VCaP (cell line): ENCODE results near the gene DIS3L2.
A peak's percentile ranks its signal among the peaks of the same experiment; 100 is the strongest.
"Not testable (repeated sequence)": the region's sequence is repeated elsewhere in the genome, so short reads cannot be mapped to it uniquely, and the experiment has no call there.

Experiments
- H3K27ac ChIP-seq: fragments of 450-650 bp; 2 replicates; pipeline ENCODE4 v1.5.1; 2017
- CTCF ChIP-seq: fragments of 450-650 bp; conservative IDR thresholded peaks from 2 replicates; pipeline ENCODE4 v1.5.1; 2017; ENCODE audit warnings: mild to moderate bottlenecking, moderate library complexity

Gene DIS3L2

GRCh38 chr2:232330068-232330999 is 368.8 kb downstream of the DIS3L2 start:
- no peak overlapping the region for H3K27ac ChIP-seq
- TF ChIP-seq CTCF = no peak

- not testable (repeated sequence) for H3K27ac ChIP-seq
Measured at GRCh38 chr2:232331061-232331460, 369.5 kb downstream of the DIS3L2 start.

GRCh38 chr2:232331641-232332040 is 370.1 kb downstream of the DIS3L2 start:
- H3K27ac ChIP-seq = not testable (repeated sequence)

GRCh38 chr2:232332244-232332939 is 370.9 kb downstream of the DIS3L2 start:
- not testable (repeated sequence) for H3K27ac ChIP-seq

- no peak overlapping the region for H3K27ac ChIP-seq
- TF ChIP-seq CTCF = no peak
Measured at GRCh38 chr2:232332940-232333259, 371.4 kb downstream of the DIS3L2 start.

- no peak overlapping the region for H3K27ac ChIP-seq
Measured at GRCh38 chr2:232333361-232334135, 372.0 kb downstream of the DIS3L2 start.

GRCh38 chr2:232334136-232334884 is 372.8 kb downstream of the DIS3L2 start:
- not testable (repeated sequence) for H3K27ac ChIP-seq

More at GRCh38 chr2:232333361-232334135, 372.0 kb downstream of the DIS3L2 start:
- peak; percentile 73 for TF ChIP-seq CTCF

- H3K27ac ChIP-seq = not testable (repeated sequence)
Measured at GRCh38 chr2:232334885-232335205, 373.3 kb downstream of the DIS3L2 start.

GRCh38 chr2:232335206-232335858 is 373.8 kb downstream of the DIS3L2 start:
- peak; percentile 59 for TF ChIP-seq CTCF
- H3K27ac ChIP-seq = not testable (repeated sequence)
